Measurements from ENCODE around the gene ARRDC1.

DNA sequence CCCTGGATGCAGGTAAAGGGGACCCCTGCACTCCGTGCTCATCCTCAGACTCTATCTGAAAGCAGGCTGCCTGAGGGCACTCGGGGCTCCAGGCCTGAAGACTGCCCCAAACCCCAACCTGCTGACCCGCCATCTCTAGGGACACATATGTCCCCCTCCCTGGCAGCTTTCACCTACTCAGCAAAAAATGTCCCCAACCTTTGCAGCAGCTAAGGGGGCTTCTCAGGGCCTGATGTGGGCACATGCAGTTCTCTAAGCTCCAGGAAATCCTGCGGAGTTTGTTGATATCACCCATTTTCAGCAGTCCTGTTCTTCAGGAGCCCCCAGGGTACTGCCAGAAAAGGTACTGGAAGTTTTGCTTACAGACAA lies 24.5 kb upstream of the ARRDC1 start:
- TF ChIP-seq, protein P1, sequence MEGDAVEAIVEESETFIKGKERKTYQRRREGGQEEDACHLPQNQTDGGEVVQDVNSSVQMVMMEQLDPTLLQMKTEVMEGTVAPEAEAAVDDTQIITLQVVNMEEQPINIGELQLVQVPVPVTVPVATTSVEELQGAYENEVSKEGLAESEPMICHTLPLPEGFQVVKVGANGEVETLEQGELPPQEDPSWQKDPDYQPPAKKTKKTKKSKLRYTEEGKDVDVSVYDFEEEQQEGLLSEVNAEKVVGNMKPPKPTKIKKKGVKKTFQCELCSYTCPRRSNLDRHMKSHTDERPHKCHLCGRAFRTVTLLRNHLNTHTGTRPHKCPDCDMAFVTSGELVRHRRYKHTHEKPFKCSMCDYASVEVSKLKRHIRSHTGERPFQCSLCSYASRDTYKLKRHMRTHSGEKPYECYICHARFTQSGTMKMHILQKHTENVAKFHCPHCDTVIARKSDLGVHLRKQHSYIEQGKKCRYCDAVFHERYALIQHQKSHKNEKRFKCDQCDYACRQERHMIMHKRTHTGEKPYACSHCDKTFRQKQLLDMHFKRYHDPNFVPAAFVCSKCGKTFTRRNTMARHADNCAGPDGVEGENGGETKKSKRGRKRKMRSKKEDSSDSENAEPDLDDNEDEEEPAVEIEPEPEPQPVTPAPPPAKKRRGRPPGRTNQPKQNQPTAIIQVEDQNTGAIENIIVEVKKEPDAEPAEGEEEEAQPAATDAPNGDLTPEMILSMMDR (IDR thresholded peaks at IDR 0.05) = no peak
- TF ChIP-seq POLR2A (IDR thresholded peaks at IDR 0.05) = no peak
